Retina (tissue), 1 donor: ENCODE results near the gene RGS7.
A peak's percentile ranks its signal among the peaks of the same experiment; 100 is the strongest.

Source experiments
- DNase-seq: peaks from one replicate; pipeline ENCODE4 v3.0.0-alpha.2; 2016

The RGS7 gene

DNA sequence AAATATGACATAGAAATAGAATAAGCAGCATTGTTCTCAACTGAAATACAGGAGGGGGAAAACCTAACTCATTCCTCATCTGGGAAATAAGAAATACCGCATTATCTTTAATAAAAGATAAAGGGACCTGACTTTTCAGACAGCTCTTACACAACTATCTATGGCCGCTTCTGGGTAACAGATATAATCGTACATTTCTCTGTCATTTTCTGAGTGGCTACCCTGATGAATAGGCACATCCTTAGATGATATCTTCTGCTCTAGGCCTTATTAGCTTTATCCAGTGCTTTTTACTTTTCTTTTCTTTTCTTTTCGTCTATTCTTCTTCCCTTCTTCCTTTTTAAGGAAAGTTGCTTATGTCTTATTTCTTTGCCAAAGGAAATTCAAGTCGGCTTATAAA is 388.1 kb downstream of the RGS7 start:
- DNase-seq: no peak

DNA sequence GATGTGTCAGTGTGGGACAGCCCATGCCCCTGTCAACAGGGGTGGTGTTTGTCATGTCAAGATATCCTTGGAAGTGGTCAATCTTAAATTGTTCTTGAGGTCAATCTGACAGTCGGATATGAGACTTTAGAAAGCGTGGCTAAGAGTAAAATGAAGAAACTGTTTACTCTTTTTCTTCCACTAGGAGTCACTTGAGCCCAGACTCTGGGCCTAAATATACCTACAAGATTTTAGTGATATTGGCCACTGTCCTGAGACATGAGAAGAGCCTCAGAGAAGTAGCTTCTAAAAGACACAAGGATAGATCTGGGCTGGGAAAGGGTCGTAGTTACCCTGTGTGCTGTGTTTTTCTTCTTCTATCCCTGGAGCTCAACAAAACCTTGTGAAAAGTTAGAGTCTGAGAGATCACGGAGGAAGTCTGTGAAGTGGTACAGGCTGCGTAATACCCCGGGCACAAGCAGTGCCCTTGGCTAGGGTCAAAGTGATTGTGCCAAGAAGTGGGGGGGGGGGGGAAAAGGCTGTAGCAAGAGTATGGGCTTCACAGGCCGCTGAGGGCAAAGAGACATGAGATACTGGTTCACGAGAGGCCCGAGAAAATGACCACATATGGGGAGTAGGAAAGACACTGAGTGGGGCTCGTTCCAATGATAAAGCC is 389.8 kb downstream of the RGS7 start:
- DNase-seq: no peak

DNA sequence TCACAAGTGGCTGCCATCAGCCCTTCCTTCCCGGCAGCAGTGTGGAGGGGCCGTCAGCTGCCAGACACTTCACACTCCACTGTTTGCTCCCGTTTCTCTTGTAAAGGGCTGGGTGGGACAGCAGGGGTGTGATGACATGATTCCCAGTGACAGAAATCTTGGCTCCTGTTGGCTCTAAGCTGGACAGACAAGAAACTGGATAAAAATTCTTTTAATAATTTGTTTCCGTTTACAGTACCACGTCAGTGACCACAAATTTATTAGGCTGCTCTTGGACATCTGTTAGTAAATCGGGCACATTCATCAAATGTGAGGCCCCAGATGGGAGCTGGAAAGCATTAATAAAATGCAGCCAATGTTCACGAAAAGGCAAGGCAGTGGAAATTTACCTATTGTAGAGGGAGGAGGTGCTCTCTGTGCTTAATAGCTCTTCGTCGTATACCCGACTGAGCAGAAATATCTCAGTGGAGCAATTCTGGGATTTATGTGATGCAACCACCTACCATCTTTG is 391.4 kb downstream of the RGS7 start:
- peak; percentile 59 for DNase-seq

DNA sequence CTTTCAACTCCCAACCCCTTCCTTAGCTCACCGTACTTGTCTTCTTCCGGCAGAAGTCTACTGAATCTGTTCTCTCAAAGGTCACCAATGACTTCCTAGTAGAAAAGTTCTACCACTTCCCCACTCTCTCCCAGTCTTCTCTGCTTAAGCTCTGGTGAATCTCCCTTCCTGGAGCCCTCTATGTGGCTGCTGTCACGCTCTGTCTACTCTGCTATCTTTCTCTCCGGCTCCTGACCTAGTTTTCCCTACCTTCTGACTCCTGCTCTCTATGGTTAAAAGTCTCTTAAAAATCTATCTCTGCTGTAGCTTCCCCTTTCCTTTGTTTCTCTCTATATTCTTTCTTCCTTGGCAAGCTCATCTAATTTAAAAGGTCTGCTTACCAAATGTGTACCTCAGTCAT is 394.9 kb downstream of the RGS7 start:
- no peak for DNase-seq

- DNase-seq: no peak
These were observed 400.6 kb downstream of the RGS7 start for GRCh38 chr1:240956424-240956823.

DNA sequence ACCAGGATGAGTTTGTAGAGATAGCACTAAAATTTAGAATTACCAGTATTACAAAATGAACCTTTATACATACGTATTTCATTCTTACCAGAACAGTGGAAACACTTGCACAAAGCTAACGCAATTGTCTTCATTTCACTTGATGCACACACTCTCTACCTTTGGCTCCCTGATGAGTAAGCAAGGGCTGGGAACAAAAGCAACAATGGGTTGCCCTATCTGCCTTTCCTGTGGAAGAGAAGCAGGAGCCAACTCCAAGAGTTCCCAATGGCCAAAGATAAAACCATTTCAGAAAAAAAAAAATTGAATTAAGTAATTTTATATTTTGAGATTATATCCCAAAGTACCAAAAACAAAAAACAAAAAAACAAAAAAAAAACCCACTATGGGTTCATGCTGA is 401.0 kb downstream of the RGS7 start:
- DNase-seq: no peak

DNA sequence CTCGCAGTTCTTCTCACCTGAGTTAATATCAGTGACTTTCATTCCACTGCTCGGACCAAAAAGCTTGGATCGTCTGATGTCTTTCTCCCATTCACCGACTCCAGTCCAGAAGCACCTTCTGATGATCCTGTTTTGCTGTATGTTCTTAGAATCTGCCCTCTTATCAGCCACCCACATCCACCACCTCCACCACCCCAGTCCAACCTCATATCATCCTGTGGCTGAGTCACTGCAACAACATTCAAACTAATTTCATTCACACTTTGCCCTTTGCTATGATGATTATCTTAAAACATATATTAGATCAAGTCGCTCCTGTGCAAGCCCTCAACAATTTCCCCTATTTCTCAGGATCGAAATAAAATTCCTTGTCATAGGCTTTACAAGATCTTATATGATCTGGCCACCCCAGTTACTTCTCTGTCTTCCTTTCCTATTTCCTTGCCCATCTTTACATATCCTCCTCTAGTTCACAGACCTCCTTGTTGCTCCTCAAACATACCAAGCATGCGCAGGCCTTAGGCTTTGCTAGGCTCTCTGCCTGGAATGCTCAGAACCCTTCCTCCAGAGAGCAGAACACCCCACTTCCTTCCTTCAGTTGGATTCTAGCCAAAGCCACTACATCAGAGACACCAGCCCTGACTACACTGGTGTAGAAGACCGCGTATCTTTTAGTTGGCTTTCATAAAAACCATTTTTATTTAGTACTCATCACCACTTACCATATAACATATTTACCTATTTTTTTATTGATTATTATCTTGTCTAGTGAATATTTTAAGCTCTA is 409.4 kb downstream of the RGS7 start:
- no peak for DNase-seq

DNA sequence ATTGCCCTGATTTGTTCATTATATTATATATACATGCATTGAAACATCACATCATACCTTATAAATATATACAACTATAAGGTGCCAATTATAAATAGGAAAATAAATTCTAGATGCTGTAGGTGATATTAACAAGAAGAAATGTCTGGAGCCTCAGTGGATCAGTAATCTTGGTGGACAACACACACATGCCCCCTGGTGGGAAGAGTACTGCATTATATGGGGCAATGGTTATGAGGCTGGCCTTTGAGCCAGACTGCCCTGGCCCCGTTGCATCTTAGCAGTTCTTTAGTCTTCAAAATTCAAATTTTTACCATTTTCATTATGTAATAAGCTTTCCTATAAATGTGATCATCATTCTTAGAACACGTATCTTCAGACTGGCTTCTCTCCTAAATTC is 410.1 kb downstream of the RGS7 start:
- DNase-seq: no peak

GRCh38 chr1:240942901-240943300 is 414.1 kb downstream of the RGS7 start:
- no peak for DNase-seq

DNA sequence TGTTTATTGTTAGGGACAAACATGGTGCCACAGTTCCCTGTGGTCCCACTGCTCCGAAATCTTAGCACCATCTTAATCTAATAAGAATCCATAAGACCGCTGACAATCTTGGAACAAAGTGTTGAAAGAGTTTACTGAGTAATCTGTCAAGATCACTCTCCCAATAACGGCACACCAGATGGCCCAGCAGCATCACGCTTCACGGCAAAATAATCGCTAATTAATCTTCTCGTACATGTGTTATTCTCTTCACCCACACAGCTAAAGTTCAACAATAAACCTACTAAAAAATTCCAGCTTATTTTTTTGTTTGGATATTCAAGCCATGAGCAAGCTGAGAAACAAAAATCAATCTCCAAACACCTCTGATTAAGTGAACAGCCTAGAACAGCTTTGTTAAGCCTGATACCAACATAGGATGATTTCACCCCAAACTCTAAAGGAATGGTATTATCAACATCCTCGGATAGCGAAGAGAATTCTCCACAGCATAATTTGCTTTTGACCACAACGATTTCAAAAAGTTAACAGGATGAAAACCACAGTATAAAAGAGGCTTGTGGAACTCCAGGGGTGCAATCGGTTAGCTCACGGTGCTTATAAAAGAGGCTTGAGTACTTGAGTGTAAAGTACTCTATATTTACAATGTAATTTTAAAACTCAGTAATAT is 415.2 kb downstream of the RGS7 start:
- DNase-seq: no peak

DNA sequence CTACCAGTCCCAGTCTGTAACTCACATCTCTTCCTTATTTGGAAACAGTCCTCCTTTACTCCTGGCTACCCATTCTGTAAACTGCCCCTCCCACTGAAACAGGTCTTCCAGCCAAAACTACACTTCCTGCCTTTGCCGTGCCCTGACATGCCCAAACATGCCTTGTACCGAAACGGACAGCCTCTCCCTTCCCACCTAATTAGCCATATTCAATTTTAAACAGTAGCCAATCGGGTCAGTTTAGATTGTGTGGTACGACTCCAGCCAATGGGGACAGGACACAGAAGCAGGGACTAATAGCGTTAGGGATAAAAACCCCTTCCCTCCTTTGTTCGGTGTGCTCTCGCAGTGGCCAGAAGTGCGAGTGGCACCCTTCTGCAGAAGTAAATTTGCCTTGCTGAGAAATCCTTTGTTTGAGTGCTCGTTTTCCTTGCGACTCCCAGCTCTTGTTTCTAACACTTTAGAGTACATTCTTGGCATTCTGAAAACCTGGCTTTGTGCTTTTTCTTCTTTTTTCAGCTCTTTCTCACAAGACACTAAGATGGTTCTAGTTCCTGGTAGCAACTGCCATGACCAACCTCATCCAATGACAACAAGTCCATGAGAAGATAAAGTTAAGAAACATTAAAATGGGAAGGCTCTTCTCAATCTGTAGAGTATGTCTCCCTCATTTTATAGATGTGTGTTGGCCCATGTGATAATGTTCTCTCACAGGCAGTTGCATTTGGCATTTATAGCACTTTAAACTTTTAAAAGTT is 419.9 kb downstream of the RGS7 start:
- no peak for DNase-seq

GRCh38 chr1:240935920-240936319 is 421.1 kb downstream of the RGS7 start:
- DNase-seq: peak; percentile 9

DNA sequence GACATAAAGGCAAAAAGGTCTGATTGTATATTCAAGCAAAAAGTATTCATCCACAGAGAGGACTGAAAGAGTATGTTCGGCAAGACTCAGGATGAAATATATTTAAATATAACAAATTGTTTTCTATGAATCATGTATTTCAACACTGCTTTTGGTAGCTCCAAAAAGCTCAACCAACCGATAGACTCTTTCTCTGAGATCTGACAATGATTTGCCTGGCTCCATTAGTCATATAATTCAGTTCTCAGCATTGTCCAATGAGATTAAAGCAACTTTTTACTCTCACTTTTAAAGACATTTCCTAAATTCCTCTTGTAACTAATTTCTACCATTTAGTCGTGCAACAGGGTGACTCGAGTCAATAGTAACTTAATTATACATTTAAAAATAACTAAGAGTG is 426.0 kb downstream of the RGS7 start:
- no peak for DNase-seq

GRCh38 chr1:240928265-240928664 is 428.7 kb downstream of the RGS7 start:
- DNase-seq: no peak

GRCh38 chr1:240927821-240928220 is 429.2 kb downstream of the RGS7 start:
- DNase-seq: no peak

DNA sequence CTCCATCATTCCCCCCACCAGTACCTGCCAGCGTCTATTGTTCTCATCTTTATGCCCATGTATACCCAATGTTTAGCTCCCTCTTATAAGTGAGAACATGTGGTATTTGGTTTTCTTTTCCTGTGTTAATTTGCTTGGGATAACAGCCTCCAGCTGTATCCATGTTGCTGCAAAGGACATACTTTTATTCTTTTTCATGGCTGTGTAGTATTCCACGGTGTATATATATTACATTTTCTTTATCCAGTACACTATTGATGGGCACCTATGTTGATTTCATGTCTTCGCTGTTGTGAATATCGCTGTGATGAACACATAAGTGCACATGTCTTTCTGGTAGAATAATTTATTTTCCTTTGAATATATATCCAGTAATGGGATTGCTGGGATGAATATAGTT is 431.7 kb downstream of the RGS7 start:
- no peak for DNase-seq

DNA sequence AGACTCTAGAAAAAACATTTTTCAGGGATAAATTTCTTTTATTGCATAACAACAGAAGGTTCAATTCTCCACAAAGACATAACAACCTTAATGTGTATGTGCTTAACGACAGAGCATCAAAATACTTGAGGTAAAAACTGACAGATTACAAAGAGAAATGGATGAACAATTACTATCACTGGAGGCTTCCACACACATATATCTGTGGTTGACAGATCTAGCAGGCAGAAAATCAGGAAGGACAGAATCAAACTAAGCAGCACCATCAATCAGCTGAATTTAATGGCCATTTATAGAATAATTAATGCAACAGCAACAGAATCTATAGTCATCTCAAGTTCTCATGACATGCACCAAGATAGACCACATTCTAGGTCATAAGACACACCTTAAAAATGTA is 439.0 kb downstream of the RGS7 start:
- no peak for DNase-seq

- no peak for DNase-seq
These were observed 442.5 kb downstream of the RGS7 start for GRCh38 chr1:240914506-240914905.

GRCh38 chr1:240912821-240913220 is 444.2 kb downstream of the RGS7 start:
- no peak for DNase-seq

GRCh38 chr1:240909701-240910457 is 447.1 kb downstream of the RGS7 start:
- no peak for DNase-seq

DNA sequence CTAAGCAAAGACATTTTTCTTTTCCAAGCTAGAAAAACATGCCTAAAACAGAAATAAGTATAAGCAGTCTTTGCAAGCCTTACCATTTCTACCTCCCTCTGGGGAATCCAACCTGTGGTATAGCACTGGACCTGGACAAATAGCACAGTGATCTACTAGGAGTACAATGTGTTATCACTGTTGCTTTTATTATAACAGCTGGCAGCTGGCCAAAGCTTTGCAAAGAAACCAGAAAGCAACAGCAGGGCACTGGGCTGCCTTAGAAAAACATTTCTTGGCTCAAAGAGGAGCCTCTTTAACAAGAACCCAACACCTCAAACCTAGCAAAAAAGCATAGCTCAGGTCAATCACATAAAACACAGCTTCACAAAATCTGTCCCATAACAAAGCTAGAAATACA is 450.5 kb downstream of the RGS7 start:
- DNase-seq: no peak

GRCh38 chr1:240905225-240905765 is 451.7 kb downstream of the RGS7 start:
- no peak for DNase-seq
